ENCODE data around the gene MTRF1. TPM values are rescaled to one million over a fixed set of nuclear protein-coding genes. Genes with fewer than 3 reads are reported as not detected.
"Not testable (repeated sequence)": the region's sequence is repeated elsewhere in the genome, so short reads cannot be mapped to it uniquely, and the experiment has no call there.

Gene MTRF1
- total RNA-seq, 2 experiments from 2014 or later = 16.2 to 21.5 TPM

DNA sequence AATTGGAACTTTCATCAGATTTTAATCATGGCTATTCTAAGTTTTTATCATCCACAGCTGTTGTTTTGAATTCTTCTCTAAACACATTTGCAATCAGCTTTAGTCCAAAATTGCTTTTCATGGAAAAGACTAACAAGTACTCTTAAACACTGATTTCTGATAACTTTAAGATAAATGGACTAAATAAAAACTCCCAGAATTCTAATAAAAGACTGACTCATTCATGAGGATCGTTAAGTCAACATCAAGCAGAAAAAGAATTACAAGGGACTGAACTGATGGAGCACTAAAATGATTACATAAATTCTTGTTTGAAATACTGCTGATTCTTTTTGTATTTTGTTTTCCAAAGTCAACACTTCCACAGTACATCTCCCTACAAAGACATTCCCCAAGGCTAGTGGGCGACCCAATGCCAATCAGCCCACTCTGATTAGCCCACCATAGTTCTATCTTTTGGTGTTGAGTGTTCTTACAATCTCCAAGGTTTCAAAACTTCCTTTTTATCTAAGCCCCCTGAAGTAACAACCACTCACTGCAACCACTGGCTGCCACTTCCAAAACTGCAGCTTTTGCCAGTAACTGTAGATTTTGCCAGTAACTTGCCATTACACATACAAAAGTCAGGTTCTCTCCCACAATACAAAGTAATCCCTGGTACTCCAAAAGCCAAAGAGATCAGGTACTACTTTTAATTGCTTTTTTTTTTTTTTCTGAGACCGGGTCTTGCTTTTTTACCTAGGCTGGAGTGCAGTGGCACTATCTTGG is 33.7 kb upstream of the MTRF1 start:
- peaks cover 4% of the 10 kb centered on the region for H3K27me3 Mint-ChIP-seq
- CTCF ChIA-PET = no interaction called here
- H3K27ac Mint-ChIP-seq = no peak overlapping the region
- no peak overlapping the region for H3K4me3 Mint-ChIP-seq
- POLR2A ChIA-PET = no interaction called here
- peaks cover 9% of the 10 kb centered on the region for H3K9me3 Mint-ChIP-seq
- DNase-seq = no peak
- intact Hi-C loops (cut with micrococcal nuclease) = no loop called here
- no peaks in the 10 kb centered on the region for H3K36me3 Mint-ChIP-seq
- no peaks in the 10 kb centered on the region for H3K4me1 Mint-ChIP-seq (ENCODE audit: low read depth)

DNA sequence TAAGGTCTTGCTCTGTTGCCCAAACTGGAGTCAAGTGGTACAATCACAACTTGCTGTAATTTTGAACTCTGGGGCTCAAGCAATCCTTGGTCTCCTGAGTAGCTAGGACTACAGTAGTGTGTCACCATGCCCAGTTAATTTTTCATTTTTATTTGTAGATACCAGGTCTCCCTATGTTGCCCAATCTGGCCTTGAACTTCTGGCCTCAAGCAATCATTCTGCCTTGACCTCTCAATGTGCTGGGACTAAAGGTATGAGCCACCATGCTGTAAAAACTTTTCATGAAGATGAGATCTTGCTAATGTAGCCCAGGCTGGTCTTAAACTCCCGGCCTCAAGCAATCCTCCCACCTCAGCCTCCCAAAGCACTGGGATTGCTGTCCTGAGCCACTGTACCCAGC is 32.6 kb upstream of the MTRF1 start:
- peak overlapping the region; percentile 18 for H3K27ac Mint-ChIP-seq
- H3K27me3 Mint-ChIP-seq = peaks cover 4% of the 10 kb centered on the region
- CTCF ChIA-PET = no interaction called here
- H3K36me3 Mint-ChIP-seq = no peaks in the 10 kb centered on the region
- H3K4me3 Mint-ChIP-seq = no peak overlapping the region
- peaks cover 9% of the 10 kb centered on the region for H3K9me3 Mint-ChIP-seq
- intact Hi-C loops (cut with micrococcal nuclease) = no loop called here
- POLR2A ChIA-PET = no interaction called here
- H3K4me1 Mint-ChIP-seq (ENCODE audit: low read depth) = no peaks in the 10 kb centered on the region
- no peak for DNase-seq

DNA sequence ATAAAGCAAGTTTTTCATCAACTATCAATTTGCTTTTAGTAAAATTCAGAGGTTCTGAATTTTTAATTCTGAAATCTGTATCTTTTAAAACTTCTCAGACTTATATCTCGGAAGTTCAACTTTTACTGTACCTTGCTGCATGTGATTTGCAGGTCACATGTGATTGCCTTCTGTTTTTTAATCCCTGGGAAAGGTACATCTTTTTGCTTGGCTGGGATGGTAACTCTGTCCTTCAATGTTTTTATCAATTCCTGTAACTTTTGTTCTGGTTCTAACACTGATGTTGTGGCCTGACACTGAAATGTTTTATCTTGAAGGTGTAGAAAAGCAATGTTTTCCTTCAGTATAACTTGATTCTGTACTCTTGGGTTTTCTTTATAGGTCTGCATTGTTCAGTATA is 31.5 kb upstream of the MTRF1 start:
- H3K27ac Mint-ChIP-seq = no peak overlapping the region
- H3K4me3 Mint-ChIP-seq = no peak overlapping the region
- H3K36me3 Mint-ChIP-seq = no peaks in the 10 kb centered on the region
- peaks cover 4% of the 10 kb centered on the region for H3K27me3 Mint-ChIP-seq
- ChIA-PET CTCF (no interaction called here), POLR2A (no interaction called here)
- no peaks in the 10 kb centered on the region for H3K4me1 Mint-ChIP-seq (ENCODE audit: low read depth)
- DNase-seq = no peak
- H3K9me3 Mint-ChIP-seq = peaks cover 9% of the 10 kb centered on the region
- intact Hi-C loops (cut with micrococcal nuclease) = no loop called here

DNA sequence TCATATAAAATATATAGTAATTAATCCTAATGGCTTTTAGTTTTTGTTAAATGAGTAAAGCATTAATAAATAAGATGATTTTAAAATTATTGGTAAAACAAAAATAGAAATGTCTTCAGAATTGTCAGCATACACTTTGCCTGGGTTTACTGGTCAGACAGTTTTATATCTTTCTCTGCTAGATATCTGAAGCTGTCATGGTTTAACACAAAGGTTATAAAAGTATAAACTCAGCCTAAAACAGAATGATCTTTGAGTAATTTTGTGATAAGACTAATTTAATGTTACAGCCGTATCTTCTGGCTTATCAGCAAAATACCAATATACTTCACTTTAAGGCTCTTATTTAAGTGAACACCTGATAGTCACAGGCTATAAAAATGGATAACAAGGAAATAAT is 29.9 kb upstream of the MTRF1 start:
- H3K27me3 Mint-ChIP-seq = no peaks in the 10 kb centered on the region

DNA sequence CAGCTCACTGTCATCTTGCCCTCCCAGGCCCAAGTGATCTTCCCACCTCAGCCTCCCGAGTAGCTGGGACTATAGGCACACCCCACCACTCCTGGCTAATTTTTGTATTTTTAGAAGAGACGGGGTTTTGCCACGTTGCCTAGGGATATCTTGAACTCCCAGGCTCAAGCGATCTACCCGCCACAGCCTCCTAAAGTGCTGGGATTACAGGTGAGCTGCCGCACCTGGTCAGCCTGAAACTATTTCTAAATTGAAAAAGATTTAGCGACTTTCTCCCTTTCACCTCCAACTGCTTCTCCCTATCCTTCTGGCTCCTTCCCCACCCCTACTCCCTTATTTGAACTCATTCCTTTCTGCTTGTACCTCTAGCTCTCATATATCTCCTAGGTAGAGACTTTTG is 27.9 kb upstream of the MTRF1 start:
- H3K27me3 Mint-ChIP-seq = no peaks in the 10 kb centered on the region
- DNase-seq = no peak
- no peak overlapping the region for H3K4me3 Mint-ChIP-seq
- intact Hi-C loops (cut with micrococcal nuclease) = no loop called here
- H3K36me3 Mint-ChIP-seq = no peaks in the 10 kb centered on the region
- no peak overlapping the region for H3K27ac Mint-ChIP-seq
- peaks cover 11% of the 10 kb centered on the region for H3K9me3 Mint-ChIP-seq
- ChIA-PET POLR2A (no interaction called here), CTCF (no interaction called here)
- H3K4me1 Mint-ChIP-seq (ENCODE audit: low read depth) = peaks cover 10% of the 10 kb centered on the region

More for the DNA sequence above, 29.9 kb upstream of the MTRF1 start:
- Mint-ChIP-seq H3K27ac (no peak overlapping the region), H3K4me1 (ENCODE audit: low read depth) (no peaks in the 10 kb centered on the region), H3K36me3 (no peaks in the 10 kb centered on the region), H3K9me3 (peaks cover 11% of the 10 kb centered on the region), H3K4me3 (no peak overlapping the region)
- DNase-seq = no peak
- ChIA-PET POLR2A (no interaction called here), CTCF (no interaction called here)
- intact Hi-C loops (cut with micrococcal nuclease) = no loop called here

DNA sequence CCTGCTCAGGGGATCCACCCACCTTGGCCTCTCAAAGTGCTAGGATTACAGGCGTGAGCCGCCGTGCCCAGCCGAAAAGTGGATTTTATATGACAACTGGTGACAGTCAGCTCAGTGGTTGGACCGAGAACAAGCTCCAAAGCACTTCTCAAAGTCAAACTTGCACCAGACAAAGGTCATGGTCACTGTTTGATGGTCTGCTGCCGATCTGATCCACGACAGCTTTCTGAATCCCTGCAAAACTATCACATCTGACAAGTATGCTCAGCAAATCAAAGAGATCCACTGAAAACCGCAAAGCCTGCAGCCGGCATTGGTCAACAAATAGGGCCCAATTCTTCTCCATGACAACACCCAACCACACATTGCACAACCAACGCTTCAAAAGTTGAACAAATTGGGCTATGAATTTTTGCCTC is 26.1 kb upstream of the MTRF1 start:
- Mint-ChIP-seq H3K4me3 (no peak overlapping the region), H3K9me3 (peaks cover 4% of the 10 kb centered on the region), H3K4me1 (ENCODE audit: low read depth) (peaks cover 15% of the 10 kb centered on the region), H3K27ac (no peak overlapping the region), H3K36me3 (no peaks in the 10 kb centered on the region), H3K27me3 (no peaks in the 10 kb centered on the region)
- intact Hi-C loops (cut with micrococcal nuclease) = no loop called here
- POLR2A ChIA-PET = no interaction called here
- CTCF ChIA-PET = interaction anchor here (0.6 kb wide), 1 partner anchor 67 kb away, joined by 4 read pairs; no protein-coding TSS in a partner anchor
- DNase-seq = no peak

DNA sequence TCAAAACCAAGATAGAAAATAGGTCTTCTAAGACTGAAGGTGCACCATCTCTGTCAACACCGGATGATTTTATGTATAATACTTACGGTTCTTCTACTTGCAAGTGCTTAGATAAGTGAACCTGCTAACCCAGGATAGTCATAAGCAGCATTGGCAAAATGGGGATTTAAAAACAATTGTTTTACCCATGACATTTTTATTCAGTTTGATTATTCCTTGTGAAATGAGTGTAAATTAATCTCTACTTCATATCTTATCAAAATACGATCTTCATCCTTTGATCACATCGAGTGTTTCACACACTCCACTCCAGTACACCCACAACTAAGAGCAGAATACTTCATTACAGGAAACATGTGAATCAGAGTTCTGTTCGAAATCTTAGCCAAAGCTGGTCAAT is 23.0 kb upstream of the MTRF1 start:
- Mint-ChIP-seq H3K9me3 (peaks cover 2% of the 10 kb centered on the region), H3K27me3 (no peaks in the 10 kb centered on the region), H3K4me3 (no peak overlapping the region), H3K4me1 (ENCODE audit: low read depth) (peaks cover 15% of the 10 kb centered on the region), H3K27ac (no peak overlapping the region), H3K36me3 (no peaks in the 10 kb centered on the region)
- no peak for DNase-seq
- ChIA-PET POLR2A (no interaction called here), CTCF (interaction anchor here (0.9 kb wide), 1 partner anchor 29 kb away, joined by 3 read pairs; no protein-coding TSS in a partner anchor)
- intact Hi-C loops (cut with micrococcal nuclease) = no loop called here

DNA sequence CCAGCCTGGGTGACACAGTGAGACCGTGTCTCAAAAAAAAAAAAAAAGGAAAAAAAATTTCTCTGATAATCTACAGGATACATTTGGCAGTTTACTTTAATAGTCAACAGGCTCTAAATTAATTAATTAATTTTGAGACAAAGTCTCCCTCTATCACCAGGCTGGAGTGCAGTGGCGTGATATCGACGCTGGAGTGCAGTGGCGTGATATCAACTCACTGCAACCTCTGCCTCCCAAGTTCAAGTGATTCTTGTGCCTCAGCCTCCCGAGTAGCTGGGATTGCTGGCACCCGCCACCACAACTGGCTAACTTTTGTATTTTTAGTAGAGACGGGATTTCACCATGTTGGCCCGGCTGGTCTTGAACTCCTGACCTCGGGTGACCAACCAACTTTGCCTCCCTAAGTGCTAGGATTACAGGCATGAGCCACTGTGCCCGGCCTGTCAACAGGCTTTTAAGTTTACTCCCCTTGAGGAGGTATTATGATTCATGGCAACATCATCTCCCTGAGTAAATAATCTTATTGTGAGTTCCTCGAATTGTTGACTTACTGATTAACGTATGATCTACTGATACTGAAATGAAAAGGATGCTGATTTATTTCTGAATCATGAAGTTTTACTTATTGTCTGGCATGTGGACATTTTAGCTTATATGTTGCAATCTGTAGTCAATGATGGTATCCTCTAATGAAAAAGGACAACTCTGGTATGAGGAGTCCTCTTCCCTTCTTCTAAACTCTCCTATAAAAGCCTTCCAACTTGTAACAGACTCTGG is 21.3 kb upstream of the MTRF1 start:
- Mint-ChIP-seq H3K27ac (no peak overlapping the region), H3K4me3 (no peak overlapping the region), H3K4me1 (ENCODE audit: low read depth) (peaks cover 15% of the 10 kb centered on the region), H3K36me3 (no peaks in the 10 kb centered on the region), H3K27me3 (no peaks in the 10 kb centered on the region), H3K9me3 (peaks cover 2% of the 10 kb centered on the region)
- POLR2A ChIA-PET = interaction anchor here (0.6 kb wide), 1 partner anchor 1292 kb away, joined by 6 read pairs; no protein-coding TSS in a partner anchor
- CTCF ChIA-PET = no interaction called here
- intact Hi-C loops (cut with micrococcal nuclease) = no loop called here
- no peak for DNase-seq

DNA sequence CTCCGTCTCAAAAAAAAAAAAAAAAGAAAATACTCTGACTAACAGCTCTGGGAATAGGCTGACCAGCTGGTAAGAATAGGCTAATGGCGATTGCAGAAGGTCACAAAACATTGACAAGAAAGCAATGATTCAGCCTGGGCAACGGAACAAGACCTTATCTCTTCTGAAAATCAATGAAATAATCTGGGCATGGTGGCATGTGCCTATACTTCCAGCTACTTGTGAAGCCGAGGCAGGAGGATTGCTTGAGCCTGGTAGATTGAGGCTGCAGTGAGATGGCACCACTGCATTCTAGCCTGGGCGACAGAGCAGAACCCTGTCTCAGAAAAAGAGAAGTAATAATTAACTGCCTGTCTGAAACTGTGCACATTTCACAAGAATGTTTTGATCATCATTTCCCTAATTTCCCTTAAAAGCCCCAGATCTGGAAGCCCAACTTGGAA is 18.8 kb upstream of the MTRF1 start:
- peaks cover 14% of the 10 kb centered on the region for H3K4me1 Mint-ChIP-seq (ENCODE audit: low read depth)
- no peaks in the 10 kb centered on the region for H3K27me3 Mint-ChIP-seq
- H3K9me3 Mint-ChIP-seq = no peaks in the 10 kb centered on the region
- DNase-seq = no peak
- POLR2A ChIA-PET = no interaction called here
- H3K4me3 Mint-ChIP-seq = no peak overlapping the region
- no peaks in the 10 kb centered on the region for H3K36me3 Mint-ChIP-seq
- intact Hi-C loops (cut with micrococcal nuclease) = no loop called here
- H3K27ac Mint-ChIP-seq = no peak overlapping the region
- CTCF ChIA-PET = interaction anchor here (1.1 kb wide), 1 partner anchor 9 kb away, joined by 3 read pairs; no protein-coding TSS in a partner anchor

DNA sequence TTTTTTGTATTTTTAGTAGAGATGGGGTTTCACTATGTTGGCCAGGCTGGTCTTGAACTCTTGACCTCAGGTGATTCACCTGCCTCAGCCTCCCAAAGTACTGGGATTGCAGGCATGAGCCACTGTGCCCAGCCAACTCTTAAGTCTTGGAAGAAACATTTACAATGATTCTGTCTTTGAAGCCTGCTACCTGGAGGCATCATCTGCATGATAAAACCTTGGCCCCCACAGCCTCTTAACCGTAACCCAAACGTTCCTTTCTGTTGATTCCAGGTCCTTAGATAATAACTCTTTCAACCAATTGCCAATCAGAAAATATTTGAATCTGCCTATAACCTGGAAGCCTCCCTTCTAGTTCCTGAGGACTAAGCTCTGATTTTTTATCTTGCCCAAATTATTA is 15.8 kb upstream of the MTRF1 start:
- DNase-seq; H3K9me3 Mint-ChIP-seq; intact Hi-C loops (cut with micrococcal nuclease); POLR2A ChIA-PET; CTCF ChIA-PET; H3K4me3 Mint-ChIP-seq; H3K27me3 Mint-ChIP-seq; H3K4me1 Mint-ChIP-seq (ENCODE audit: low read depth); H3K36me3 Mint-ChIP-seq; H3K27ac Mint-ChIP-seq: not testable (repeated sequence)

DNA sequence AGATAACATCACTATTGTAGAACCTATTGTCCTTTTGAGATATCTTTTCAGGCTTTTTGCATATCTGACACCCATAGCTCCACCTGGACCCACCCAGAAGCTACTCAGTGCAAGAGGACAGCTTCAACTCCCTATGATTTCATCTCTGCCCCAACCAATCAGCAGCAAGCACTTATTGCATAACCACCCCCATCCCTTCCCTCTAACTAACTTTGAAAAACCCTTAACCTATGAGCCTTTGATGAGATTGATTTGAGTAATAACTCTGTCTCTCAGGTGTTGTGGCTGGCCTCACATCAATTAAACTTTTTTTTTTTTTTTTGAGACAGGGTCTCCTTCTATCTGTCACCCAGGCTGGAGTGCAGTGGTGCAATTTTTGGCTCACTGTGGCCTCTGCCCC is 13.4 kb upstream of the MTRF1 start:
- Mint-ChIP-seq H3K9me3 (no peaks in the 10 kb centered on the region), H3K4me1 (ENCODE audit: low read depth) (peaks cover 4% of the 10 kb centered on the region), H3K27ac (no peak overlapping the region), H3K27me3 (no peaks in the 10 kb centered on the region), H3K4me3 (no peak overlapping the region), H3K36me3 (no peaks in the 10 kb centered on the region)
- DNase-seq = no peak
- CTCF ChIA-PET = no interaction called here
- POLR2A ChIA-PET = no interaction called here
- intact Hi-C loops (cut with micrococcal nuclease) = no loop called here

DNA sequence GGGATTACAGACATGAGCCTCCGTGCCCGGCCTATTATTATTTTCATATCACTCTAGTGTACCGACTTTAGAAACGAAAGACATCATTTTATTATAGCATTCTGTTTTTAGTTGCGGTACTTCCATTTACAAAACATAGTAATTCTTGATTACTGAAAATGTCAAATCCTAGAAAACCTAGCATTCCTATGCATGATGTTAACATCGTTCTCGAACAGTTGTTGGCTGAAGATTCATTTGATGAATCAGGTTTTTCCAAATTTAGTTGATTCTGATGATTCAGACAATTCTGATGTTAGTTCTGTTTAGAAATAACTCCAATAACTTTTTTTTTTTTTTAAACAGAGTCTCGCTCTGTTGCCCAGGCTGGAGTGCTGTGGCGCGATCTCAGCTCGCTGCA is 11.5 kb upstream of the MTRF1 start:
- intact Hi-C loops (cut with micrococcal nuclease) = no loop called here
- POLR2A ChIA-PET = no interaction called here
- CTCF ChIA-PET = no interaction called here

More for the DNA sequence above, 11.5 kb upstream of the MTRF1 start:
- no peaks in the 10 kb centered on the region for H3K27me3 Mint-ChIP-seq
- H3K4me3 Mint-ChIP-seq = no peak overlapping the region
- H3K27ac Mint-ChIP-seq = no peak overlapping the region
- no peaks in the 10 kb centered on the region for H3K9me3 Mint-ChIP-seq
- H3K36me3 Mint-ChIP-seq = no peaks in the 10 kb centered on the region
- no peak for DNase-seq
- H3K4me1 Mint-ChIP-seq (ENCODE audit: low read depth) = peaks cover 11% of the 10 kb centered on the region

Data from activated CD4-positive, alpha-beta memory T cell treated with anti-CD3 and anti-CD28 coated beads for 36 hours (primary cell).